Measurements from ENCODE around the gene MED13L. TPM values are rescaled to one million over a fixed set of nuclear protein-coding genes. Genes with fewer than 3 reads are reported as not detected.

The MED13L gene
- total and polyA plus RNA-seq, 2 of the 8 experiments (the other 6 are each of a cell fraction or from before 2014, with no cell fraction given): 15.9 to 51.7 TPM

DNA sequence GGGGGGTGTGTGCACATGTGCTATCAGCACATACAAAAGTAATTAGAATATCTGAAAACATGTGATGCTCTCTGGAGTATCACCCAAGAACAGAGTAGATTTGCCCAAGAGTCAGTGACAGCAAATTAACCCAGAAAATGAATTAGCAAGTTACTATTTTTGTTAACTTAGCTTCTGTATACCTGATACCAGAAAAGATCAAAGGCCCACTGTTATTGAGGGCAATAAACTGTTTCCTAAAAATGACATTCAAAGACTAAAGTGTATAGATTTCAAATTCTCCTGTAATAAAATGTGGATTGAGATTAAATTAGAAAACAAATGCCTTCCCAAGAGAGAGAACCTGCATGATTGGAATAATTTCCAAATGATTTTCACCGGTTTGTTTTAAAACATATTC lies 184.7 kb downstream of the MED13L start:
- Histone ChIP-seq H3K9ac (replicated peaks in 1 of 4; ENCODE audit: extremely low read depth in 1 of 4, low read depth in 3 of 4, low read length in 3 of 4) (no peak overlapping the region), H2BK15ac (ENCODE audit: low read length) (no peak overlapping the region), H3K9me3 (ENCODE audit: insufficient read depth in 2 of 2, low read depth in 1 of 2, low read length in 1 of 2) (no peaks in the 10 kb centered on the region), H3K4me1 (replicated peaks in 1 of 4; ENCODE audit: control insufficient read depth in 3 of 4, insufficient read depth in 4 of 4, low read length in 3 of 4) (peaks cover 0 to 6% (median 3%) of the 10 kb centered on the region in 4 experiments; a peak in 2 of 7 replicates), H3K23ac (ENCODE audit: insufficient read length) (no peak overlapping the region), H2AFZ (ENCODE audit: low read length) (no peak overlapping the region), H3K27ac (ENCODE audit: low read depth, low read length) (no peak overlapping the region), H4K91ac (replicated peaks; ENCODE audit: insufficient read length, low read length) (no peak overlapping the region), H2BK12ac (ENCODE audit: low read depth, low read length) (no peak overlapping the region), H3K36me3 (ENCODE audit: control insufficient read depth in 2 of 4, insufficient read depth in 4 of 4, low read length in 3 of 4) (no peaks in the 10 kb centered on the region), H3K4me2 (ENCODE audit: insufficient read depth in 1 of 2, low read depth in 2 of 2, low read length in 2 of 2) (no peak overlapping the region), H3K4ac (replicated peaks; ENCODE audit: insufficient read length, low read depth, low read length) (no peak overlapping the region), H2BK5ac (ENCODE audit: low read depth, low read length) (no peak overlapping the region), H4K20me1 (replicated peaks in 1 of 2; ENCODE audit: control insufficient read depth in 1 of 2, insufficient read depth in 2 of 2, low read length in 2 of 2) (no peaks in the 10 kb centered on the region), H2BK20ac (ENCODE audit: low read length) (no peak overlapping the region), H4K8ac (ENCODE audit: extremely low read depth, insufficient read depth, low read length) (no peak overlapping the region), H3K56ac (replicated peaks; ENCODE audit: insufficient read length, low read depth, low read length) (no peak overlapping the region), H4K5ac (ENCODE audit: insufficient read length, low read depth, low read length) (no peak overlapping the region), H3K18ac (ENCODE audit: extremely low read depth, low read length) (no peak overlapping the region), H3K4me3 (ENCODE audit: extremely low read depth in 1 of 4, insufficient read depth in 2 of 4, low read depth in 3 of 4, low read length in 4 of 4) (no peak overlapping the region), H2AK5ac (ENCODE audit: low read depth, low read length) (no peak overlapping the region), H2BK120ac (replicated peaks; ENCODE audit: low read depth, low read length) (no peak overlapping the region), H3K79me1 (ENCODE audit: low read depth, low read length) (peaks cover 2% of the 10 kb centered on the region; the same call in 1 of the 2 replicates), H3K14ac (ENCODE audit: insufficient read length) (no peak overlapping the region), H3K27me3 (replicated peaks in 1 of 4; ENCODE audit: control insufficient read depth in 3 of 4, extremely low read depth in 1 of 4, insufficient read depth in 3 of 4, low read length in 3 of 4) (no peaks in the 10 kb centered on the region), H3K79me2 (ENCODE audit: control insufficient read depth in 1 of 2, insufficient read depth in 2 of 2, low read length in 2 of 2) (peaks cover 0 to 15% of the 10 kb centered on the region in 2 experiments; a peak in 3 of 4 replicates), H3K23me2 (ENCODE audit: low read depth, low read length) (no peaks in the 10 kb centered on the region)
- no peak for FAIRE-seq
- ChIA-PET POLR2A (ENCODE audit: partially characterized antibody) (no interaction called here), CTCF (ENCODE audit: partially characterized antibody) (no interaction called here)
- no peak for DNase-seq (ENCODE audit: low read depth in 1 of 2, low spot score in 2 of 2)
- WGBS, 2 experiments (ENCODE audit: extremely low coverage in 1 of 2, insufficient coverage in 1 of 2, insufficient read length in 1 of 2, insufficient replicate concordance in 2 of 2, low coverage in 1 of 2, low lambda C conversion rate in 2 of 2, missing lambda C conversion rate in 1 of 2): 96% methylated on average over 1 of the region's 1 CpG; no CpG with 5 or more reads in 1 of the 2 experiments
- TF ChIP-seq CEBPB (IDR thresholded peaks at IDR 0.05; ENCODE audit: low read depth, low read length) (no peak), POLR2A (IDR thresholded peaks at IDR 0.05; ENCODE audit: control extremely low read depth in 1 of 2, low read depth in 2 of 2, low read length in 2 of 2) (no peak), TAF1 (IDR thresholded peaks at IDR 0.05; ENCODE audit: low read depth, low read length) (no peak), JUN (IDR thresholded peaks at IDR 0.05; ENCODE audit: low read depth, low read length) (no peak), SAP30 (IDR thresholded peaks at IDR 0.05; ENCODE audit: insufficient read depth, insufficient replicate concordance, low read length) (no peak), SP2 (IDR thresholded peaks at IDR 0.05; ENCODE audit: low read length) (no peak), MAFK (IDR thresholded peaks at IDR 0.05; ENCODE audit: low read depth, low read length) (no peak), SRF (IDR thresholded peaks at IDR 0.05; ENCODE audit: low read depth, low read length) (no peak), BCL11A (IDR thresholded peaks at IDR 0.05; ENCODE audit: low read depth in 2 of 2, low read length in 2 of 2) (no peak), CHD2 (IDR thresholded peaks at IDR 0.05; ENCODE audit: low read length) (no peak), GABPA (IDR thresholded peaks at IDR 0.05; ENCODE audit: borderline replicate concordance, insufficient read depth, low read length) (no peak), JUND (IDR thresholded peaks at IDR 0.05; ENCODE audit: low read length) (no peak), PHF8 (conservative IDR thresholded peaks at IDR 0.05; ENCODE audit: low read depth, low read length) (no peak), KDM4A (IDR thresholded peaks at IDR 0.05; ENCODE audit: low read depth, low read length, severe bottlenecking) (no peak), TCF12 (IDR thresholded peaks at IDR 0.05; ENCODE audit: low read depth, low read length) (no peak)
- TF ChIP-seq, protein P1, sequence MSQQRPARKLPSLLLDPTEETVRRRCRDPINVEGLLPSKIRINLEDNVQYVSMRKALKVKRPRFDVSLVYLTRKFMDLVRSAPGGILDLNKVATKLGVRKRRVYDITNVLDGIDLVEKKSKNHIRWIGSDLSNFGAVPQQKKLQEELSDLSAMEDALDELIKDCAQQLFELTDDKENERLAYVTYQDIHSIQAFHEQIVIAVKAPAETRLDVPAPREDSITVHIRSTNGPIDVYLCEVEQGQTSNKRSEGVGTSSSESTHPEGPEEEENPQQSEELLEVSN (IDR thresholded peaks at IDR 0.05): no peak
